Measurements from ENCODE around the gene FOSB. TPM values are rescaled to one million over a fixed set of nuclear protein-coding genes. Genes with fewer than 3 reads are reported as not detected.

FOSB gene
- total and polyA plus RNA-seq, 2 experiments from 2014 or later: 0.55 to 1.9 TPM

- peaks cover 31% of the 10 kb centered on the region for H3F3A ChIP-seq (replicated peaks; ENCODE audit: low read depth)
- H3K27ac Mint-ChIP-seq: peak overlapping the region; percentile 90
- DNase-seq (ENCODE audit: low spot score): peak; percentile 96
- H3K4me1 ChIP-seq (ENCODE audit: insufficient read depth): peaks cover 11% of the 10 kb centered on the region
- ATAC-seq: peak; percentile 78
- peak; percentile 92 for TF ChIP-seq ETS1 (IDR thresholded peaks at IDR 0.05)
- peak; percentile 86 to 87 for TF ChIP-seq CTCF (conservative IDR thresholded peaks at IDR 0.05; ENCODE audit: low read depth in 2 of 2)
- TF ChIP-seq STAT1 (IDR thresholded peaks at IDR 0.05; ENCODE audit: unreplicated experiment): no peak
- H3K9me3 Mint-ChIP-seq: no peaks in the 10 kb centered on the region
- peaks cover 59% of the 10 kb centered on the region for H3K36me3 Mint-ChIP-seq (ENCODE audit: low read depth)
- H4K20me1 ChIP-seq (replicated peaks; ENCODE audit: insufficient read depth): peaks cover 35% of the 10 kb centered on the region
- no peak overlapping the region; the same call in 2 of the 3 replicates for H3K4me3 Mint-ChIP-seq
- H3K27me3 Mint-ChIP-seq (ENCODE audit: insufficient read depth, low read depth, poor library complexity): peaks cover 28% of the 10 kb centered on the region
- H3K36me3 ChIP-seq (ENCODE audit: insufficient read depth): peaks cover 20% of the 10 kb centered on the region
- H2AFZ ChIP-seq: no peak overlapping the region
- no peak overlapping the region for H3K4me2 ChIP-seq
- H3K9me2 ChIP-seq (ENCODE audit: insufficient read depth): no peaks in the 10 kb centered on the region
- no peak overlapping the region for H3K4me3 ChIP-seq
- H3K27me3 ChIP-seq (ENCODE audit: insufficient read depth): no peaks in the 10 kb centered on the region
- H3K79me2 ChIP-seq (replicated peaks; ENCODE audit: insufficient read depth): peaks cover 10% of the 10 kb centered on the region; the same call in 1 of the 2 replicates
- no peak overlapping the region for H3K27ac ChIP-seq (ENCODE audit: low read depth)
- H3K4me1 Mint-ChIP-seq: peaks cover 12% of the 10 kb centered on the region
Observed at GRCh38 chr19:45523642-45524256, 56.0 kb downstream of the FOSB start.

DNA sequence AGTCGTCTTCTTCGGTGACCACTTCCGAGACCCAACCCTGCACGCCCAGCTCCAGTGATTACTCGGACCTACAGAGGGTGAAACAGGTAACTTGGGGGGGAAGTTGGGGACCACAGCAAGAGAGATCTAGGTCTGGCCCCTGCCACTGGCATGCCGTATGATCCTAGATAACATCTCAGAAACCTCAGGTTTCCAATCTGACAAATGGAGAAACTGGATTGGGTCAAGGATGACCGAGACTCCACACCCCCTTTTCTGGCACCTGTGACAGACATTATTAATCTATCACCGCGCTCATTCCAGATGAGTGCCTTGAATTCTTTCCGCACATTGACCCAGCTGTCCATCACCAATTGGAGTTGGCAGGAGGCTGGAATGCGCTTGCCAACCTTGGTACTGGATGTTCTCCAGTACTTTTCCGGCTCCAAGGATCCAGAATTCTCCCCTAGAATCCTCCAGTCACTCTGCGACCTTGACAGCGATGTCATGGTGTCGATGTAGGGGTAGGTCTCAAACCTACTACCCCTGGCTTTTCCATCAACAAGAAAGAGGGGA, 56.9 kb downstream of the FOSB start:
- peaks cover 29% of the 10 kb centered on the region for H4K20me1 ChIP-seq (replicated peaks; ENCODE audit: insufficient read depth)
- no peak for ATAC-seq
- TF ChIP-seq NANOG (IDR thresholded peaks at IDR 0.05; ENCODE audit: borderline replicate concordance) (no peak), POLR2AphosphoS5 (IDR thresholded peaks at IDR 0.05; ENCODE audit: low read depth) (no peak), EZH2phosphoT487 (IDR thresholded peaks at IDR 0.05; ENCODE audit: unreplicated experiment) (no peak), EZH2 (IDR thresholded peaks at IDR 0.05; ENCODE audit: low read depth, unreplicated experiment) (no peak), ZNF331 (CRISPR knock-in tag; IDR thresholded peaks at IDR 0.05; ENCODE audit: low read depth) (no peak)
- TF ChIP-seq, protein P1, sequence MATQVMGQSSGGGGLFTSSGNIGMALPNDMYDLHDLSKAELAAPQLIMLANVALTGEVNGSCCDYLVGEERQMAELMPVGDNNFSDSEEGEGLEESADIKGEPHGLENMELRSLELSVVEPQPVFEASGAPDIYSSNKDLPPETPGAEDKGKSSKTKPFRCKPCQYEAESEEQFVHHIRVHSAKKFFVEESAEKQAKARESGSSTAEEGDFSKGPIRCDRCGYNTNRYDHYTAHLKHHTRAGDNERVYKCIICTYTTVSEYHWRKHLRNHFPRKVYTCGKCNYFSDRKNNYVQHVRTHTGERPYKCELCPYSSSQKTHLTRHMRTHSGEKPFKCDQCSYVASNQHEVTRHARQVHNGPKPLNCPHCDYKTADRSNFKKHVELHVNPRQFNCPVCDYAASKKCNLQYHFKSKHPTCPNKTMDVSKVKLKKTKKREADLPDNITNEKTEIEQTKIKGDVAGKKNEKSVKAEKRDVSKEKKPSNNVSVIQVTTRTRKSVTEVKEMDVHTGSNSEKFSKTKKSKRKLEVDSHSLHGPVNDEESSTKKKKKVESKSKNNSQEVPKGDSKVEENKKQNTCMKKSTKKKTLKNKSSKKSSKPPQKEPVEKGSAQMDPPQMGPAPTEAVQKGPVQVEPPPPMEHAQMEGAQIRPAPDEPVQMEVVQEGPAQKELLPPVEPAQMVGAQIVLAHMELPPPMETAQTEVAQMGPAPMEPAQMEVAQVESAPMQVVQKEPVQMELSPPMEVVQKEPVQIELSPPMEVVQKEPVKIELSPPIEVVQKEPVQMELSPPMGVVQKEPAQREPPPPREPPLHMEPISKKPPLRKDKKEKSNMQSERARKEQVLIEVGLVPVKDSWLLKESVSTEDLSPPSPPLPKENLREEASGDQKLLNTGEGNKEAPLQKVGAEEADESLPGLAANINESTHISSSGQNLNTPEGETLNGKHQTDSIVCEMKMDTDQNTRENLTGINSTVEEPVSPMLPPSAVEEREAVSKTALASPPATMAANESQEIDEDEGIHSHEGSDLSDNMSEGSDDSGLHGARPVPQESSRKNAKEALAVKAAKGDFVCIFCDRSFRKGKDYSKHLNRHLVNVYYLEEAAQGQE (IDR thresholded peaks at IDR 0.05; ENCODE audit: unreplicated experiment): no peak

More for the DNA sequence above, 56.9 kb downstream of the FOSB start:
- Histone ChIP-seq H3K79me2 (replicated peaks; ENCODE audit: insufficient read depth) (0 out of 2 replicates have a peak, but pooled peaks cover 4% of the 10 kb centered on the region), H3K4me3 (no peak overlapping the region), H3K36me3 (ENCODE audit: insufficient read depth) (peaks cover 20% of the 10 kb centered on the region), H3K27me3 (ENCODE audit: insufficient read depth) (peaks cover 5% of the 10 kb centered on the region), H3K9me2 (ENCODE audit: insufficient read depth) (no peaks in the 10 kb centered on the region), H3K4me2 (no peak overlapping the region), H3F3A (replicated peaks; ENCODE audit: low read depth) (peaks cover 38% of the 10 kb centered on the region), H3K4me1 (ENCODE audit: insufficient read depth) (peaks cover 11% of the 10 kb centered on the region), H3K27ac (ENCODE audit: low read depth) (peak overlapping the region; percentile 67; the same call in 1 of the 2 replicates), H2AFZ (no peak overlapping the region)
- H3K9me3 Mint-ChIP-seq: no peaks in the 10 kb centered on the region
- no peak for DNase-seq (ENCODE audit: low spot score)
- H3K27ac Mint-ChIP-seq: no peak overlapping the region
- H3K4me3 Mint-ChIP-seq: no peak overlapping the region
- H3K36me3 Mint-ChIP-seq (ENCODE audit: low read depth): peaks cover 59% of the 10 kb centered on the region
- H3K27me3 Mint-ChIP-seq (ENCODE audit: insufficient read depth, low read depth, poor library complexity): peaks cover 35% of the 10 kb centered on the region
- peaks cover 17% of the 10 kb centered on the region for H3K4me1 Mint-ChIP-seq

Measured in GM23338 (cell line).